NCI-H526 (cell line): ENCODE measurements around the gene CCL26.

ENCODE experiments used
- DNase-seq, 2 experiments: peaks; one replicate each; lab custom pipeline; 2025; lab: John Stamatoyannopoulos, UW

CCL26 gene

GRCh38 chr7:75772081-75773077 is at the start of gene CCL26:
TSS of gene CCL26 (minus strand) at chr7:75772211. CDS start at chr7:75772176, 35 bp downstream.
- no peak for DNase-seq

GRCh38 chr7:75820688-75821087 is 48.7 kb upstream of the CCL26 start:
- DNase-seq = no peak

- no peak for DNase-seq
These were observed 47.7 kb upstream of the CCL26 start for GRCh38 chr7:75819711-75820110.

GRCh38 chr7:75818472-75818871 is 46.5 kb upstream of the CCL26 start:
- no peak for DNase-seq

- no peak for DNase-seq
These were observed 45.1 kb upstream of the CCL26 start for GRCh38 chr7:75817116-75817515.

GRCh38 chr7:75815418-75816064 is 43.5 kb upstream of the CCL26 start:
- DNase-seq = no peak

GRCh38 chr7:75814407-75814947 is 42.5 kb upstream of the CCL26 start:
- no peak for DNase-seq

GRCh38 chr7:75813781-75814236 is 41.8 kb upstream of the CCL26 start, which contains the start of gene CCL24:
TSS of gene CCL24 (minus strand) at chr7:75813806. CDS start at chr7:75813715, 91 bp downstream.
- no peak for DNase-seq

GRCh38 chr7:75813084-75813483 is 41.1 kb upstream of the CCL26 start:
- DNase-seq = no peak

- DNase-seq = no peak
These were observed 40.1 kb upstream of the CCL26 start for GRCh38 chr7:75811894-75812678.

- DNase-seq = no peak
These were observed 37.4 kb upstream of the CCL26 start for GRCh38 chr7:75809396-75809795.

GRCh38 chr7:75808106-75808505 is 36.1 kb upstream of the CCL26 start:
- DNase-seq = no peak

GRCh38 chr7:75807452-75807851 is 35.4 kb upstream of the CCL26 start:
- DNase-seq = no peak

GRCh38 chr7:75806560-75807307 is 34.7 kb upstream of the CCL26 start:
- DNase-seq = no peak

GRCh38 chr7:75804705-75805104 is 32.7 kb upstream of the CCL26 start:
- no peak for DNase-seq

- DNase-seq = no peak
These were observed 32.0 kb upstream of the CCL26 start for GRCh38 chr7:75804004-75804403.

GRCh38 chr7:75802552-75802821 is 30.5 kb upstream of the CCL26 start:
- DNase-seq = no peak

- no peak for DNase-seq
These were observed 26.8 kb upstream of the CCL26 start for GRCh38 chr7:75798770-75799169.

GRCh38 chr7:75796420-75796819 is 24.4 kb upstream of the CCL26 start:
- no peak for DNase-seq

- no peak for DNase-seq
These were observed 23.8 kb upstream of the CCL26 start for GRCh38 chr7:75795831-75796285.

GRCh38 chr7:75793676-75794075 is 21.7 kb upstream of the CCL26 start:
- DNase-seq = no peak
